HepG2 (cell line): Measurements from ENCODE around the gene MMD2. TPM values are rescaled to one million over a fixed set of nuclear protein-coding genes. Genes with fewer than 3 reads are reported as not detected.
"Not testable (repeated sequence)": the region's sequence is repeated elsewhere in the genome, so short reads cannot be mapped to it uniquely, and the experiment has no call there.

Source experiments
- ATAC-seq: fragments of 200-7000 bp; cut with Tn5 transposase; 3 replicates; pipeline ENCODE4 v1.9.1; 2020; ENCODE audit warnings: mild to moderate bottlenecking, moderate library complexity
- BruUV-seq: library from RNA; stranded (reverse); fragments of 400-500 nt; replicated peaks from 2 replicates; lab custom pipeline; 2021; lab: Mats Ljungman, UMichigan
- CTCF ChIA-PET: fragments of 300-600 bp; formaldehyde crosslinking; extraction: SDS; loops from one replicate; lab custom pipeline; 2021; ENCODE audit warnings: low total read pairs, inconsistent platforms, low intra/inter-chr PET ratio; lab: Yijun Ruan, JAX
- POLR2A ChIA-PET: fragments of 350-600 bp; sonication (Branson Sonifier 250); formaldehyde crosslinking; loops from one replicate; lab custom pipeline; 2020; ENCODE audit warnings: antibody characterized with exemption, inconsistent platforms; lab: Yijun Ruan, JAX
- DNase-seq: peaks from one replicate; pipeline ENCODE4 v3.0.0-alpha.2; 2015; ENCODE audit warnings: low spot score
- FAIRE-seq: peaks from 3 replicates; lab custom pipeline; 2011; peaks lifted over from hg19 to GRCh38; lab: Jason Lieb, UNC
- H2AFZ ChIP-seq: one replicate; pipeline ENCODE4 v1.6.1; 2011; ENCODE audit warnings: low read length, inconsistent platforms
- H3K27ac ChIP-seq: fragments of 300-600 bp; 3 replicates; pipeline ENCODE4 v1.8.0; 2011; ENCODE audit warnings: mixed run types, mild to moderate bottlenecking, mixed read lengths, low read length, inconsistent platforms; ENCODE audit not compliant: insufficient read depth; ENCODE audit errors: extremely low read length
- H3K27me3 ChIP-seq, 2 experiments: fragments of 200-600 bp in 1 of 2; 2 replicates in 1 of 2; 3 replicates in 1 of 2; pipeline versions ENCODE4 v1.6.0 to v1.8.0; 2011; ENCODE audit warnings: low read length in 2 of 2, mild to moderate bottlenecking in 2 of 2, moderate library complexity in 2 of 2, inconsistent platforms in 1 of 2; ENCODE audit not compliant: insufficient read depth in 2 of 2, control insufficient read depth in 1 of 2
- H3K36me3 ChIP-seq, 2 experiments: fragments of 200-600 bp in 1 of 2; replicated peaks in 1 of 2; 2 replicates in 1 of 2; 3 replicates in 1 of 2; pipeline versions ENCODE4 v1.5.1 to v1.8.0; 2011; ENCODE audit warnings: low read length in 2 of 2, inconsistent platforms in 1 of 2; ENCODE audit not compliant: insufficient read depth in 2 of 2, control insufficient read depth in 1 of 2
- H3K4me1 ChIP-seq: 2 replicates; pipeline ENCODE4 v1.5.1; 2012; ENCODE audit warnings: low read length, inconsistent platforms; ENCODE audit not compliant: insufficient read depth
- H3K4me2 ChIP-seq: 2 replicates; pipeline ENCODE4 v1.6.0; 2011; ENCODE audit warnings: low read depth, low read length, inconsistent platforms
- H3K4me3 ChIP-seq, 3 experiments: fragments of 200-600 bp in 1 of 3; sonication (generic), shearing (Covaris generic) in 1 of 3; replicated peaks in 1 of 3; 2 replicates each; pipeline ENCODE4 v1.5.1; 2011 to 2016; ENCODE audit warnings: low read length in 3 of 3, inconsistent platforms in 2 of 3, low read depth in 2 of 3, mild to moderate bottlenecking in 2 of 3, control low read depth in 1 of 3, mixed read lengths in 1 of 3; ENCODE audit not compliant: insufficient read depth in 1 of 3
- H3K79me2 ChIP-seq: one replicate; pipeline ENCODE4 v1.6.1; 2011; ENCODE audit warnings: low read length, inconsistent platforms; ENCODE audit not compliant: insufficient read depth
- H3K9ac ChIP-seq: 2 replicates; pipeline ENCODE4 v1.6.0; 2011; ENCODE audit warnings: mild to moderate bottlenecking, low read depth, low read length, inconsistent platforms; ENCODE audit not compliant: insufficient read depth
- H3K9me3 ChIP-seq: 2 replicates; pipeline ENCODE4 v1.5.1; 2012; ENCODE audit warnings: mild to moderate bottlenecking, low read length
- H4K20me1 ChIP-seq: 2 replicates; pipeline ENCODE4 v1.6.0; 2011; ENCODE audit warnings: inconsistent platforms, mild to moderate bottlenecking, low read length, moderate library complexity; ENCODE audit not compliant: insufficient read depth
- ATF7 ChIP-seq, 2 experiments: fragments of 450-650 bp in 1 of 2; sonication (generic) in 1 of 2; formaldehyde crosslinking in 1 of 2; IDR thresholded peaks; 2 replicates each; pipeline versions ENCODE4 v1.4.0 to v1.6.1; 2016 to 2020; ENCODE audit warnings: antibody characterized with exemption in 1 of 2, mild to moderate bottlenecking in 1 of 2, missing genetic modification reagents in 1 of 2
- NFIB ChIP-seq: sonication (generic); formaldehyde crosslinking; IDR thresholded peaks from 2 replicates; pipeline ENCODE4 v1.9.0; 2021; ENCODE audit warnings: missing genetic modification reagents, mild to moderate bottlenecking, borderline replicate concordance
- ZNF761 ChIP-seq: sonication (generic); formaldehyde crosslinking; conservative IDR thresholded peaks from 2 replicates; pipeline ENCODE4 v1.4.0; 2020; ENCODE audit warnings: mild to moderate bottlenecking, missing genetic modification reagents
- WGBS: methylation state at CpG from one replicate; pipeline ENCODE4 v1.1.6; 2017; ENCODE audit warnings: low lambda C conversion rate; 5-methylcytosine and 5-hydroxymethylcytosine counted together
- in situ Hi-C: cut with HindIII; loops from 2 replicates; pipeline ENCODE4 v1.10.0; 2017; ENCODE audit warnings: low pct_unique_long_range_greater_than_20kb; ENCODE audit not compliant: extremely low pct_ligation_motif_present
- intact Hi-C: fragments of 100-400 bp; cut with micrococcal nuclease; formaldehyde crosslinking; loops from one replicate; pipeline ENCODE4 v1.10.0; 2022; ENCODE audit not compliant: unreplicated experiment
- polyA plus RNA-seq, 8 experiments: library from polyadenylated mRNA; depleted of rRNA in 3 of 8; stranded (reverse) in 7 of 8; unstranded in 1 of 8; fragments of >200 nt; fragmentation: Illumina TruSeq in 4 of 8; extraction: Trizol in 4 of 8; gene quantifications; 2 replicates each; pipeline versions ENCODE4 v1.2.1 to v1.2.3, GENCODE V29; 2011 to 2016; ENCODE audit warnings: low read depth in 4 of 8, missing spikeins in 1 of 8, mixed read lengths in 1 of 8; ENCODE audit not compliant: insufficient read depth in 1 of 8
- total RNA-seq, 5 experiments: library from RNA; depleted of rRNA; stranded (reverse); fragments of >200 nt; fragmentation: Illumina TruSeq; extraction: Trizol; gene quantifications; 2 replicates each; pipeline ENCODE4 v1.2.3, GENCODE V29; 2016; ENCODE audit warnings: low read depth in 1 of 5
- TF ChIP-seq, protein P1 (sequence below): sonication (generic); formaldehyde crosslinking; IDR thresholded peaks from 2 replicates; pipeline ENCODE4 v1.4.0; 2020; ENCODE audit warnings: mild to moderate bottlenecking, missing genetic modification reagents
- TF ChIP-seq, protein P2 (sequence below): sonication (generic); formaldehyde crosslinking; IDR thresholded peaks from 2 replicates; pipeline ENCODE4 v1.5.0; 2020; ENCODE audit warnings: mild to moderate bottlenecking, missing genetic modification reagents, moderate library complexity

Gene MMD2
- total and polyA plus RNA-seq, 2 of the 13 experiments (the other 11 are each of a cell fraction or from before 2014, with no cell fraction given): not detected

GRCh38 chr7:4973728-4974198, 14.8 kb upstream of the MMD2 start (continued):
- TF ChIP-seq, protein P1, sequence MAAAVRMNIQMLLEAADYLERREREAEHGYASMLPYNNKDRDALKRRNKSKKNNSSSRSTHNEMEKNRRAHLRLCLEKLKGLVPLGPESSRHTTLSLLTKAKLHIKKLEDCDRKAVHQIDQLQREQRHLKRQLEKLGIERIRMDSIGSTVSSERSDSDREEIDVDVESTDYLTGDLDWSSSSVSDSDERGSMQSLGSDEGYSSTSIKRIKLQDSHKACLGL: no peak
- TF ChIP-seq NFIB (CRISPR knock-in tag): no peak
- no peak for TF ChIP-seq ATF7 (IDR thresholded peaks at IDR 0.05)
- TF ChIP-seq ATF7 (CRISPR knock-in tag; IDR thresholded peaks at IDR 0.05): peak; percentile 7; the same call in 1 of the 2 replicates
- TF ChIP-seq ZNF761 (CRISPR knock-in tag): 0 out of 2 replicates have a peak, but pooled peaks have one; percentile 55
- TF ChIP-seq, protein P2, sequence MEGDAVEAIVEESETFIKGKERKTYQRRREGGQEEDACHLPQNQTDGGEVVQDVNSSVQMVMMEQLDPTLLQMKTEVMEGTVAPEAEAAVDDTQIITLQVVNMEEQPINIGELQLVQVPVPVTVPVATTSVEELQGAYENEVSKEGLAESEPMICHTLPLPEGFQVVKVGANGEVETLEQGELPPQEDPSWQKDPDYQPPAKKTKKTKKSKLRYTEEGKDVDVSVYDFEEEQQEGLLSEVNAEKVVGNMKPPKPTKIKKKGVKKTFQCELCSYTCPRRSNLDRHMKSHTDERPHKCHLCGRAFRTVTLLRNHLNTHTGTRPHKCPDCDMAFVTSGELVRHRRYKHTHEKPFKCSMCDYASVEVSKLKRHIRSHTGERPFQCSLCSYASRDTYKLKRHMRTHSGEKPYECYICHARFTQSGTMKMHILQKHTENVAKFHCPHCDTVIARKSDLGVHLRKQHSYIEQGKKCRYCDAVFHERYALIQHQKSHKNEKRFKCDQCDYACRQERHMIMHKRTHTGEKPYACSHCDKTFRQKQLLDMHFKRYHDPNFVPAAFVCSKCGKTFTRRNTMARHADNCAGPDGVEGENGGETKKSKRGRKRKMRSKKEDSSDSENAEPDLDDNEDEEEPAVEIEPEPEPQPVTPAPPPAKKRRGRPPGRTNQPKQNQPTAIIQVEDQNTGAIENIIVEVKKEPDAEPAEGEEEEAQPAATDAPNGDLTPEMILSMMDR (CRISPR knock-in tag): peak; percentile 98

GRCh38 chr7:4972446-4972845, 13.5 kb upstream of the MMD2 start:
- H4K20me1 ChIP-seq, H3K36me3 ChIP-seq, FAIRE-seq, POLR2A ChIA-PET, H3K9me3 ChIP-seq, BruUV-seq, DNase-seq, in situ Hi-C loops, H3K27ac ChIP-seq, H2AFZ ChIP-seq, CTCF ChIA-PET, H3K4me2 ChIP-seq, H3K4me3 ChIP-seq, H3K9ac ChIP-seq, H3K27me3 ChIP-seq, ATAC-seq: not testable (repeated sequence)
- Histone ChIP-seq H3K4me1 (peaks cover 12% of the 10 kb centered on the region), H3K79me2 (peaks cover 17% of the 10 kb centered on the region)
- intact Hi-C loops: loop anchor here (5.0 kb wide), 1 partner anchor 115 kb away; no protein-coding TSS in a partner anchor
- whole genome bisulfite sequencing: 87% methylated on average over 9 of the region's 10 CpGs
